ENCODE data around the gene NTRK3. TPM values are rescaled to one million over a fixed set of nuclear protein-coding genes. Genes with fewer than 3 reads are reported as not detected.

Gene NTRK3
- total RNA-seq, 6 experiments from 2014 or later = 0.35 to 0.75 (median 0.46) TPM

DNA sequence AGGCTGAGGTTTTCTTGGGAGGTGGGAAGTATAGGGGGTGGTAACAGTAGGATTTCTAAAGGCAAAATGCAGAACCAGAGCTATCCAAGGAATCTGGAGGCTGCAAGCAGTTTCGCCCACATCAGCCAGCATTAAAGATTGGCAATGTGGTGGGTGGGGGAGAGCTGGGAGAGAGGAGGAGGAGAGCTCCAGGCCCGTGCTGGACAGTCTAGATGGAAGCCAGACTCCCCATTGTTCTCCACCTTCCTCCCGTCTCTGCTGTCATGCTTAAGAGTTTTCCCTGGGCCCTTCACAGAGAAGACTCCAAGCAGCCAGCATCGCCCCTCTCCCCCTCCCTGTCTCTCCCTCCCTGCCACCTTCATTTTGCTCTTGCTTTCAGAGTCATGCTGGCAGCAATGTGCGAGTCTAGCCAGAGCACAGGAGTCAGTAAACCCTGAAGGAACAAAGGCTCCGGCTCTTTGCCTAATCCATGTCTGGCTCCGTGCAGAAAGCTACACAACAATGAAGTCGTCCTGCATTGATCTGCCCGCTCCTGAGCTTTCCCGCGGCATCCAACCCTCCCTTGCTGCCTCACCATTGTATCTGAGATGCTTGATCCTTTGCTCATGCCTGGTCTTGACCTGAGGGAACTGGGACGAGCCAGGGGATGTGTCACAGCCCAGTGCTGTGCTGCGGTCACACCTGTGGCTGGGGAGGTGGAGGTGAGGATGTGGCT is 282.9 kb downstream of the NTRK3 start:
- no peaks in the 10 kb centered on the region for H3K27me3 ChIP-seq
- DNase-seq = no peak
- H3K4me1 ChIP-seq = no peaks in the 10 kb centered on the region
- H3K9me3 ChIP-seq = no peaks in the 10 kb centered on the region
- intact Hi-C loops (cut with DNase I) = no loop called here
- no peak for TF ChIP-seq POLR2A (IDR thresholded peaks at IDR 0.05)
- TF ChIP-seq, protein P1, sequence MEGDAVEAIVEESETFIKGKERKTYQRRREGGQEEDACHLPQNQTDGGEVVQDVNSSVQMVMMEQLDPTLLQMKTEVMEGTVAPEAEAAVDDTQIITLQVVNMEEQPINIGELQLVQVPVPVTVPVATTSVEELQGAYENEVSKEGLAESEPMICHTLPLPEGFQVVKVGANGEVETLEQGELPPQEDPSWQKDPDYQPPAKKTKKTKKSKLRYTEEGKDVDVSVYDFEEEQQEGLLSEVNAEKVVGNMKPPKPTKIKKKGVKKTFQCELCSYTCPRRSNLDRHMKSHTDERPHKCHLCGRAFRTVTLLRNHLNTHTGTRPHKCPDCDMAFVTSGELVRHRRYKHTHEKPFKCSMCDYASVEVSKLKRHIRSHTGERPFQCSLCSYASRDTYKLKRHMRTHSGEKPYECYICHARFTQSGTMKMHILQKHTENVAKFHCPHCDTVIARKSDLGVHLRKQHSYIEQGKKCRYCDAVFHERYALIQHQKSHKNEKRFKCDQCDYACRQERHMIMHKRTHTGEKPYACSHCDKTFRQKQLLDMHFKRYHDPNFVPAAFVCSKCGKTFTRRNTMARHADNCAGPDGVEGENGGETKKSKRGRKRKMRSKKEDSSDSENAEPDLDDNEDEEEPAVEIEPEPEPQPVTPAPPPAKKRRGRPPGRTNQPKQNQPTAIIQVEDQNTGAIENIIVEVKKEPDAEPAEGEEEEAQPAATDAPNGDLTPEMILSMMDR (IDR thresholded peaks at IDR 0.05) = no peak
- no peak overlapping the region for H3K27ac ChIP-seq
- H3K36me3 ChIP-seq = no peaks in the 10 kb centered on the region
- no peak overlapping the region for H3K4me3 ChIP-seq
- 48% methylated on average over 10 of the region's 13 CpGs for WGBS (ENCODE audit: insufficient coverage, low coverage, low lambda C conversion rate, missing lambda C conversion rate)
- no peak for ATAC-seq

DNA sequence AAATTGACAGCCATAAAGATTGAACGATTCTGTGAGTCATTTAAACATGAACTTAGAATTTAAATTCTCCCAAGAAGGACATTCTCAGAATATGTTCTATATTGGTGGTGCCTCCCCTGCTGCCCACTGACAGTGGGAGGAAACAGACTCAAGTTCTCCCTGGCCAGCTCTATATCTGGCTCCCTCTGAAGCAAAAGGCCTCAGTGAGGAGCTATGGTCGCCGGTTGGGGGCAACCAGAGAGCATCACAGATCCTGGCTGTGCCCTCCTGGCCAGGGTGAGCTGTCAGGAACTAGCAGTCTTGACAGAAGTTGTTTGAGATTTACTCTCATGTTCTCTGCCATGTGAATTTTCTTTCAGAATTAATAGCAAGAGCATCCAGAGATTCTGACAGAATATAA is 285.5 kb downstream of the NTRK3 start:
- Histone ChIP-seq H3K4me3 (no peak overlapping the region), H3K36me3 (no peaks in the 10 kb centered on the region), H3K4me1 (no peaks in the 10 kb centered on the region), H3K27ac (no peak overlapping the region), H3K27me3 (no peaks in the 10 kb centered on the region), H3K9me3 (no peaks in the 10 kb centered on the region)
- ATAC-seq = no peak
- WGBS (ENCODE audit: insufficient coverage, low coverage, low lambda C conversion rate, missing lambda C conversion rate) = 46% methylated on average over 3 of the region's 3 CpGs
- DNase-seq = no peak
- intact Hi-C loops (cut with DNase I) = no loop called here
- TF ChIP-seq POLR2A (IDR thresholded peaks at IDR 0.05) = no peak
- TF ChIP-seq, protein P1 (IDR thresholded peaks at IDR 0.05) = no peak

DNA sequence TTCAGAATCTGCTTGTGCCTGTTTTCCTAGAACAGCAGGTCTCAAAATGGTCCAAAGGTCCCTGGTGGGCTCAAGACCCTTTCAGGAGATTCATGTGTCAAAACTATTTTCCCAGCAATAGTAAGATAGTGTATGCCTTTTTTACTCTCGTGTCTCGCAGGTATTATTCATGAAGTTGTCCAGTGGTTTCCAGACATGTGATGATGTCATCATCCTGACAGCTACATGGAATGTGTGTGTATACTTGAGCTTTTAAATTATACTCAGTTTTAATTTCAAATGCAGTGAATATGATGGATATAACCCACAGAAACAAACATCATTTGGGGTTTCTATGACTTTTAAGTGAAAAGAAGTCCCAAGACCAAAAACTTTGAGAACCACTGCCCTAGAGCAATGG is 288.6 kb downstream of the NTRK3 start:
- TF ChIP-seq, protein P1 (IDR thresholded peaks at IDR 0.05) = no peak
- no peak for TF ChIP-seq POLR2A (IDR thresholded peaks at IDR 0.05)
- intact Hi-C loops (cut with DNase I) = no loop called here
- H3K4me1 ChIP-seq = no peaks in the 10 kb centered on the region
- ATAC-seq = no peak
- no peaks in the 10 kb centered on the region for H3K9me3 ChIP-seq
- no peaks in the 10 kb centered on the region for H3K27me3 ChIP-seq
- H3K27ac ChIP-seq = no peak overlapping the region
- 58% methylated on average over 2 of the region's 2 CpGs for WGBS (ENCODE audit: insufficient coverage, low coverage, low lambda C conversion rate, missing lambda C conversion rate)
- no peaks in the 10 kb centered on the region for H3K36me3 ChIP-seq
- H3K4me3 ChIP-seq = no peak overlapping the region
- no peak for DNase-seq

DNA sequence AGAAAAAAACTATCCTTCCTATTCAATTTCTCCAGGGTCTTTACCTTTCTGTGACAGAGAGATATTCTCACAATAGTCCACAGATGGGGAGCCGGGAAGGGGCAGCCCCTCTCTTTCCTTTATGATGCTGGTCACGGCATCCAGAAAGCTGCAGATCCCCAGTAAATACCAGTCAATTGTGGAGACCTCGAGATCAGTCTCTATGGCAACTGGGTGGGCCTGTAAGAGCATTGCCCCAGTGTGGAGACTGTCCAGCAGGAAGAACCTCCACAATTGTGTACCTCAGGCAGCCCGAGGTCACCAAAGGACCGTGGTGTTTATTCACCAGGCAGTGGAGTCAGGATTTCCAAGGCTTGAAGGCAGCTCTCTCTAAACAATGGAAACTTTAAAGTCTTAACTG is 291.2 kb downstream of the NTRK3 start:
- Histone ChIP-seq H3K27ac (no peak overlapping the region), H3K4me1 (no peaks in the 10 kb centered on the region), H3K27me3 (no peaks in the 10 kb centered on the region), H3K36me3 (no peaks in the 10 kb centered on the region), H3K9me3 (no peaks in the 10 kb centered on the region), H3K4me3 (no peak overlapping the region)
- intact Hi-C loops (cut with DNase I) = no loop called here
- ATAC-seq (no peak), DNase-seq (no peak)
- no peak for TF ChIP-seq POLR2A (IDR thresholded peaks at IDR 0.05)
- TF ChIP-seq, protein P1 (IDR thresholded peaks at IDR 0.05) = no peak
- 36% methylated on average over 5 of the region's 5 CpGs for WGBS (ENCODE audit: insufficient coverage, low coverage, low lambda C conversion rate, missing lambda C conversion rate)
